Measurements from ENCODE around the gene CRACR2A. TPM values are rescaled to one million over a fixed set of nuclear protein-coding genes. Genes with fewer than 3 reads are reported as not detected.

The CRACR2A gene
- polyA plus RNA-seq, 3 donors, result 2.8 to 10.7 (median 5.8) TPM

DNA sequence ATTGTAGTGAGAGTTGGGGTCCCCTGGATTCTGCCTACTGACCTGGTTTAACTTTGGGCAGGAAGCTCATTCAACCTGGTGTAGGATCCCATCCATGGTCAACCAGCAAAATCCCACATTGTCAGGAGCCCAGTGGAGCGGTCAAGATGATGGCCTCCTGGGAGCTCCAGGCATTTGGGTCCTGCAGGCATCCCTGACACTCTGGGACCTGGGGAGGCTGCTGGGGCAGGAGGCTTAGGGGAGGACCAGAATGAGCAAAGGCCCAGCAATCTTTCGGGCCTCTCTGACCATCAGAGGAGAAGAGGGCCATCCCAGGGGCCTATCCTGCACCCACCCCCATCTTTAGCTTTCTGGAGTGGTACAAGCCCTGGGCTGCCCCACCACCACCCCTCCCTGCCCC is 157.9 kb downstream of the CRACR2A start:
- H3K4me3 Mint-ChIP-seq, result no peak overlapping the region
- H3K27me3 ChIP-seq (ENCODE audit: control insufficient read depth in 2 of 2, insufficient read depth in 2 of 2, low read length in 2 of 2), result no peaks in the 10 kb centered on the region
- H3K4me3 ChIP-seq (replicated peaks in 1 of 3; ENCODE audit: low read depth in 2 of 3, low read length in 3 of 3), result no peak overlapping the region

DNA sequence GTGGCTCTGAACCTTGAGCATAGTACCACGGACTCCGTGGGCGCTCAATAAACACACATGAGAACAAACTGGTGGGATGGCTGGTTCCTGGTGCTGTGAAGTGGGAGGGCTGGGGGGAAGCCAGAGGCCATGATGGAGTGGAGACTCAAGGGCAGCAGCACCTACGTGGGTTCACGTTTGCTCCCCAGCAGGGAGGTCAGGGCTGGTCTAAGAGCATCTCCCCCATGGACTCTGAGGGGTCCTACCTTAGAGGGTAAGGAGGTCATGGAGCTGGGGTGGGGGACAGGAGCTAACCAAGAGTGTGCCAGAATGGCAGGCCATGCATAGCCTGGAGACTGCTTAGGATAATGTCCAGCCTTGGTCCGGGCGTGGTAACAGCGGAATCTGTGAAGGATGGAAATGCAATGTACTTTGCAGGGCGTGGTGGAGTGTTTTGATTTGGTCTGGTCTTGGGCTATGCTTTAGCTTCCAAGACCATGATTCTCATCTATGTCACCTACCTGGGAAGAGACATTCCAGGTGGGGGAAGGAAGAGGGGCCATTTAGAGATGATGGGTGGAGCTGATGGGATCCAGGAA is 158.9 kb downstream of the CRACR2A start:
- H3K27ac ChIP-seq (ENCODE audit: low read depth in 1 of 2, low read length in 2 of 2), result no peak overlapping the region
- intact Hi-C loops (cut with micrococcal nuclease), result no loop called here
- Mint-ChIP-seq H3K27me3 (ENCODE audit: low read depth in 3 of 3) (peaks cover 4 to 8% (median 4%) of the 10 kb centered on the region in 3 donors), H3K9me3 (no peaks in the 10 kb centered on the region), H3K4me3 (no peak overlapping the region), H3K27ac (no peak overlapping the region), H3K4me1 (no peaks in the 10 kb centered on the region), H3K36me3 (no peaks in the 10 kb centered on the region)
- TF ChIP-seq, protein P1, sequence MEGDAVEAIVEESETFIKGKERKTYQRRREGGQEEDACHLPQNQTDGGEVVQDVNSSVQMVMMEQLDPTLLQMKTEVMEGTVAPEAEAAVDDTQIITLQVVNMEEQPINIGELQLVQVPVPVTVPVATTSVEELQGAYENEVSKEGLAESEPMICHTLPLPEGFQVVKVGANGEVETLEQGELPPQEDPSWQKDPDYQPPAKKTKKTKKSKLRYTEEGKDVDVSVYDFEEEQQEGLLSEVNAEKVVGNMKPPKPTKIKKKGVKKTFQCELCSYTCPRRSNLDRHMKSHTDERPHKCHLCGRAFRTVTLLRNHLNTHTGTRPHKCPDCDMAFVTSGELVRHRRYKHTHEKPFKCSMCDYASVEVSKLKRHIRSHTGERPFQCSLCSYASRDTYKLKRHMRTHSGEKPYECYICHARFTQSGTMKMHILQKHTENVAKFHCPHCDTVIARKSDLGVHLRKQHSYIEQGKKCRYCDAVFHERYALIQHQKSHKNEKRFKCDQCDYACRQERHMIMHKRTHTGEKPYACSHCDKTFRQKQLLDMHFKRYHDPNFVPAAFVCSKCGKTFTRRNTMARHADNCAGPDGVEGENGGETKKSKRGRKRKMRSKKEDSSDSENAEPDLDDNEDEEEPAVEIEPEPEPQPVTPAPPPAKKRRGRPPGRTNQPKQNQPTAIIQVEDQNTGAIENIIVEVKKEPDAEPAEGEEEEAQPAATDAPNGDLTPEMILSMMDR (IDR thresholded peaks at IDR 0.05), result no peak
- H3K4me1 ChIP-seq (ENCODE audit: control insufficient read depth in 1 of 2, insufficient read depth in 2 of 2, low read length in 2 of 2), result no peaks in the 10 kb centered on the region
- H3K9me3 ChIP-seq (replicated peaks in 1 of 2; ENCODE audit: control insufficient read depth in 1 of 2, insufficient read depth in 1 of 2, low read length in 2 of 2), result no peaks in the 10 kb centered on the region
- H2AFZ ChIP-seq (ENCODE audit: insufficient read depth, low read depth, low read length, poor library complexity, severe bottlenecking), result no peak overlapping the region
- H4K20me1 ChIP-seq (ENCODE audit: insufficient read depth, low read length), result no peaks in the 10 kb centered on the region
- no peaks in the 10 kb centered on the region for H3K36me3 ChIP-seq (replicated peaks in 1 of 2; ENCODE audit: control insufficient read depth in 1 of 2, insufficient read depth in 2 of 2, low read length in 2 of 2)
- no peaks in the 10 kb centered on the region for H3K79me2 ChIP-seq (ENCODE audit: insufficient read depth, low read length)
- no peak overlapping the region for H3K4me3 ChIP-seq (replicated peaks in 1 of 3; ENCODE audit: low read depth in 2 of 3, low read length in 3 of 3)
- no peak overlapping the region for H3K9ac ChIP-seq (ENCODE audit: insufficient read depth, low read length, poor library complexity, severe bottlenecking)
- 95% methylated on average over 5 of the region's 9 CpGs for WGBS (ENCODE audit: insufficient coverage)
- H3K27me3 ChIP-seq (ENCODE audit: control insufficient read depth in 2 of 2, insufficient read depth in 2 of 2, low read length in 2 of 2), result no peaks in the 10 kb centered on the region
- H3K4me2 ChIP-seq (replicated peaks; ENCODE audit: extremely low read depth, low read length, poor library complexity, severe bottlenecking), result no peak overlapping the region
- DNase-seq, result no peak

More for the DNA sequence above, 157.9 kb downstream of the CRACR2A start:
- H3K4me2 ChIP-seq (replicated peaks; ENCODE audit: extremely low read depth, low read length, poor library complexity, severe bottlenecking), result no peak overlapping the region
- no peaks in the 10 kb centered on the region for H3K4me1 ChIP-seq (ENCODE audit: control insufficient read depth in 1 of 2, insufficient read depth in 2 of 2, low read length in 2 of 2)
- no peak overlapping the region for H3K9ac ChIP-seq (ENCODE audit: insufficient read depth, low read length, poor library complexity, severe bottlenecking)
- Mint-ChIP-seq H3K36me3 (no peaks in the 10 kb centered on the region), H3K27ac (no peak overlapping the region), H3K4me1 (no peaks in the 10 kb centered on the region), H3K27me3 (ENCODE audit: low read depth in 3 of 3) (peaks cover under 1 to 8% (median 2%) of the 10 kb centered on the region in 3 donors), H3K9me3 (no peaks in the 10 kb centered on the region)
- intact Hi-C loops (cut with micrococcal nuclease), result no loop called here
- no peaks in the 10 kb centered on the region for H3K9me3 ChIP-seq (replicated peaks in 1 of 2; ENCODE audit: control insufficient read depth in 1 of 2, insufficient read depth in 1 of 2, low read length in 2 of 2)
- no peak for DNase-seq
- TF ChIP-seq, protein P1 (IDR thresholded peaks at IDR 0.05), result no peak
- H2AFZ ChIP-seq (ENCODE audit: insufficient read depth, low read depth, low read length, poor library complexity, severe bottlenecking), result no peak overlapping the region
- H3K36me3 ChIP-seq (replicated peaks in 1 of 2; ENCODE audit: control insufficient read depth in 1 of 2, insufficient read depth in 2 of 2, low read length in 2 of 2), result no peaks in the 10 kb centered on the region
- no CpG with 5 or more reads among the region's 2 CpGs for WGBS (ENCODE audit: insufficient coverage)
- no peaks in the 10 kb centered on the region for H3K79me2 ChIP-seq (ENCODE audit: insufficient read depth, low read length)
- H3K27ac ChIP-seq (ENCODE audit: low read depth in 1 of 2, low read length in 2 of 2), result no peak overlapping the region
- H4K20me1 ChIP-seq (ENCODE audit: insufficient read depth, low read length), result no peaks in the 10 kb centered on the region

Measured in CD14-positive monocyte (primary cell).